HepG2 (cell line): ENCODE results near the gene SPNS2. TPM values are rescaled to one million over a fixed set of nuclear protein-coding genes. Genes with fewer than 3 reads are reported as not detected.

ENCODE experiments used
- ATAC-seq: fragments of 200-7000 bp; cut with Tn5 transposase; 3 replicates; pipeline ENCODE4 v1.9.1; 2020; ENCODE audit warnings: mild to moderate bottlenecking, moderate library complexity
- BruUV-seq: library from RNA; stranded (reverse); fragments of 400-500 nt; replicated peaks from 2 replicates; lab custom pipeline; 2021; lab: Mats Ljungman, UMichigan
- CTCF ChIA-PET: fragments of 300-600 bp; formaldehyde crosslinking; extraction: SDS; loops from one replicate; lab custom pipeline; 2021; ENCODE audit warnings: low total read pairs, inconsistent platforms, low intra/inter-chr PET ratio; lab: Yijun Ruan, JAX
- POLR2A ChIA-PET: fragments of 350-600 bp; sonication (Branson Sonifier 250); formaldehyde crosslinking; loops from one replicate; lab custom pipeline; 2020; ENCODE audit warnings: antibody characterized with exemption, inconsistent platforms; lab: Yijun Ruan, JAX
- DNase-seq: peaks from one replicate; pipeline ENCODE4 v3.0.0-alpha.2; 2015; ENCODE audit warnings: low spot score
- FAIRE-seq: peaks from 3 replicates; lab custom pipeline; 2011; peaks lifted over from hg19 to GRCh38; lab: Jason Lieb, UNC
- H2AFZ ChIP-seq: one replicate; pipeline ENCODE4 v1.6.1; 2011; ENCODE audit warnings: low read length, inconsistent platforms
- H3K27ac ChIP-seq: fragments of 300-600 bp; 3 replicates; pipeline ENCODE4 v1.8.0; 2011; ENCODE audit warnings: mixed run types, mild to moderate bottlenecking, mixed read lengths, low read length, inconsistent platforms; ENCODE audit not compliant: insufficient read depth; ENCODE audit errors: extremely low read length
- H3K27me3 ChIP-seq, 2 experiments: fragments of 200-600 bp in 1 of 2; 2 replicates in 1 of 2; 3 replicates in 1 of 2; pipeline versions ENCODE4 v1.6.0 to v1.8.0; 2011; ENCODE audit warnings: low read length in 2 of 2, mild to moderate bottlenecking in 2 of 2, moderate library complexity in 2 of 2, inconsistent platforms in 1 of 2; ENCODE audit not compliant: insufficient read depth in 2 of 2, control insufficient read depth in 1 of 2
- H3K36me3 ChIP-seq, 2 experiments: fragments of 200-600 bp in 1 of 2; replicated peaks in 1 of 2; 2 replicates in 1 of 2; 3 replicates in 1 of 2; pipeline versions ENCODE4 v1.5.1 to v1.8.0; 2011; ENCODE audit warnings: low read length in 2 of 2, inconsistent platforms in 1 of 2; ENCODE audit not compliant: insufficient read depth in 2 of 2, control insufficient read depth in 1 of 2
- H3K4me1 ChIP-seq: 2 replicates; pipeline ENCODE4 v1.5.1; 2012; ENCODE audit warnings: low read length, inconsistent platforms; ENCODE audit not compliant: insufficient read depth
- H3K4me2 ChIP-seq: 2 replicates; pipeline ENCODE4 v1.6.0; 2011; ENCODE audit warnings: low read depth, low read length, inconsistent platforms
- H3K4me3 ChIP-seq, 3 experiments: fragments of 200-600 bp in 1 of 3; sonication (generic), shearing (Covaris generic) in 1 of 3; replicated peaks in 1 of 3; 2 replicates each; pipeline ENCODE4 v1.5.1; 2011 to 2016; ENCODE audit warnings: low read length in 3 of 3, inconsistent platforms in 2 of 3, low read depth in 2 of 3, mild to moderate bottlenecking in 2 of 3, control low read depth in 1 of 3, mixed read lengths in 1 of 3; ENCODE audit not compliant: insufficient read depth in 1 of 3
- H3K79me2 ChIP-seq: one replicate; pipeline ENCODE4 v1.6.1; 2011; ENCODE audit warnings: low read length, inconsistent platforms; ENCODE audit not compliant: insufficient read depth
- H3K9ac ChIP-seq: 2 replicates; pipeline ENCODE4 v1.6.0; 2011; ENCODE audit warnings: mild to moderate bottlenecking, low read depth, low read length, inconsistent platforms; ENCODE audit not compliant: insufficient read depth
- H3K9me3 ChIP-seq: 2 replicates; pipeline ENCODE4 v1.5.1; 2012; ENCODE audit warnings: mild to moderate bottlenecking, low read length
- H4K20me1 ChIP-seq: 2 replicates; pipeline ENCODE4 v1.6.0; 2011; ENCODE audit warnings: inconsistent platforms, mild to moderate bottlenecking, low read length, moderate library complexity; ENCODE audit not compliant: insufficient read depth
- CEBPB ChIP-seq: IDR thresholded peaks from 2 replicates; pipeline ENCODE4 v1.6.1; 2011; ENCODE audit warnings: low read depth, low read length, improper control_type of control experiment, borderline replicate concordance
- WGBS: methylation state at CpG from one replicate; pipeline ENCODE4 v1.1.6; 2017; ENCODE audit warnings: low lambda C conversion rate; 5-methylcytosine and 5-hydroxymethylcytosine counted together
- in situ Hi-C: cut with HindIII; loops from 2 replicates; pipeline ENCODE4 v1.10.0; 2017; ENCODE audit warnings: low pct_unique_long_range_greater_than_20kb; ENCODE audit not compliant: extremely low pct_ligation_motif_present
- intact Hi-C: fragments of 100-400 bp; cut with micrococcal nuclease; formaldehyde crosslinking; loops from one replicate; pipeline ENCODE4 v1.10.0; 2022; ENCODE audit not compliant: unreplicated experiment
- polyA plus RNA-seq, 8 experiments: library from polyadenylated mRNA; depleted of rRNA in 3 of 8; stranded (reverse) in 7 of 8; unstranded in 1 of 8; fragments of >200 nt; fragmentation: Illumina TruSeq in 4 of 8; extraction: Trizol in 4 of 8; gene quantifications; 2 replicates each; pipeline versions ENCODE4 v1.2.1 to v1.2.3, GENCODE V29; 2011 to 2016; ENCODE audit warnings: low read depth in 4 of 8, missing spikeins in 1 of 8, mixed read lengths in 1 of 8; ENCODE audit not compliant: insufficient read depth in 1 of 8
- total RNA-seq, 5 experiments: library from RNA; depleted of rRNA; stranded (reverse); fragments of >200 nt; fragmentation: Illumina TruSeq; extraction: Trizol; gene quantifications; 2 replicates each; pipeline ENCODE4 v1.2.3, GENCODE V29; 2016; ENCODE audit warnings: low read depth in 1 of 5
- TF ChIP-seq, protein P1 (sequence below): sonication (generic); formaldehyde crosslinking; IDR thresholded peaks from 2 replicates; pipeline ENCODE4 v1.5.1; 2020; ENCODE audit warnings: mild to moderate bottlenecking, missing genetic modification reagents, moderate library complexity

The SPNS2 gene
- total and polyA plus RNA-seq, 2 of the 13 experiments (the other 11 are each of a cell fraction or from before 2014, with no cell fraction given): 0.01 TPM; not detected in 1

DNA sequence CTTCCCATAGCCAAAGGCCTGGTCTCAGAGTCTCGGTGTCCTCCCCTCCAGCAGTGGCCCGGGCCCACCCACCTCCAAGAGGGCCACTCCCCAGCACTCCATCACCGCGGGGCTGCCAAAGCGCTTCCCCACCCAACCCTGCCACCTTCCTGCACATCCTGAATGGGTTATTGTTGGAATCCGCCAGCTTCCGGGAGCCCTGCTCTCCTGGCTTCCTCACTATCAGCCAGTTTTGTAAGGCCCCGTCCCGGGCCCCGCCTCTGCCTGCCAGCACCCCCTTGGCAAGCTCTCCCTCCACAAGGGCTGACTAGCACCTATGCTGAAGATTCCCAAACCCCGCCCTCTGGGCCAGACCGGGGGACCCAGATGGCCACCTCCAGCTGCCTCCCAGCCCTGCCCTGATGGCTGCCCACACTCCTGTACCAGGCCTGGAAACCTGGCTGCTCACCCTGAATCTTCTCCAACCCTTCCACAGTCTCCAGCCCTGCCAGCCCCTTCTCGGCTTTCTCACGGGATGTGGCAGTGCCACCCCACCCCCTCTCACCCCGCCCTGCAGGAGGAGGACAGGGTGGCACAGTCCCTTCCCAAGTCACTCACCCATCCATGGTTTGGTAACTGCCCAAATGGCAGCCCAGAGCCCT lies 42.1 kb downstream of the SPNS2 start:
- Histone ChIP-seq H3K36me3 (peaks cover 34 to 62% of the 10 kb centered on the region in 2 experiments), H3K4me2 (no peak overlapping the region), H2AFZ (no peak overlapping the region), H3K4me1 (peaks cover 9% of the 10 kb centered on the region; the same call in 1 of the 2 replicates), H3K9ac (no peak overlapping the region), H3K9me3 (no peaks in the 10 kb centered on the region), H3K79me2 (no peaks in the 10 kb centered on the region), H4K20me1 (0 out of 2 replicates have a peak, but pooled peaks cover 2% of the 10 kb centered on the region), H3K27me3 (no peaks in the 10 kb centered on the region), H3K27ac (no peak overlapping the region), H3K4me3 (no peak overlapping the region)
- no peak for DNase-seq
- BruUV-seq: no TSS peak
- intact Hi-C loops (no loop called here), in situ Hi-C loops (no loop called here)
- ATAC-seq: no peak
- 93% methylated on average over 15 of the region's 15 CpGs for WGBS
- TF ChIP-seq, protein P1, sequence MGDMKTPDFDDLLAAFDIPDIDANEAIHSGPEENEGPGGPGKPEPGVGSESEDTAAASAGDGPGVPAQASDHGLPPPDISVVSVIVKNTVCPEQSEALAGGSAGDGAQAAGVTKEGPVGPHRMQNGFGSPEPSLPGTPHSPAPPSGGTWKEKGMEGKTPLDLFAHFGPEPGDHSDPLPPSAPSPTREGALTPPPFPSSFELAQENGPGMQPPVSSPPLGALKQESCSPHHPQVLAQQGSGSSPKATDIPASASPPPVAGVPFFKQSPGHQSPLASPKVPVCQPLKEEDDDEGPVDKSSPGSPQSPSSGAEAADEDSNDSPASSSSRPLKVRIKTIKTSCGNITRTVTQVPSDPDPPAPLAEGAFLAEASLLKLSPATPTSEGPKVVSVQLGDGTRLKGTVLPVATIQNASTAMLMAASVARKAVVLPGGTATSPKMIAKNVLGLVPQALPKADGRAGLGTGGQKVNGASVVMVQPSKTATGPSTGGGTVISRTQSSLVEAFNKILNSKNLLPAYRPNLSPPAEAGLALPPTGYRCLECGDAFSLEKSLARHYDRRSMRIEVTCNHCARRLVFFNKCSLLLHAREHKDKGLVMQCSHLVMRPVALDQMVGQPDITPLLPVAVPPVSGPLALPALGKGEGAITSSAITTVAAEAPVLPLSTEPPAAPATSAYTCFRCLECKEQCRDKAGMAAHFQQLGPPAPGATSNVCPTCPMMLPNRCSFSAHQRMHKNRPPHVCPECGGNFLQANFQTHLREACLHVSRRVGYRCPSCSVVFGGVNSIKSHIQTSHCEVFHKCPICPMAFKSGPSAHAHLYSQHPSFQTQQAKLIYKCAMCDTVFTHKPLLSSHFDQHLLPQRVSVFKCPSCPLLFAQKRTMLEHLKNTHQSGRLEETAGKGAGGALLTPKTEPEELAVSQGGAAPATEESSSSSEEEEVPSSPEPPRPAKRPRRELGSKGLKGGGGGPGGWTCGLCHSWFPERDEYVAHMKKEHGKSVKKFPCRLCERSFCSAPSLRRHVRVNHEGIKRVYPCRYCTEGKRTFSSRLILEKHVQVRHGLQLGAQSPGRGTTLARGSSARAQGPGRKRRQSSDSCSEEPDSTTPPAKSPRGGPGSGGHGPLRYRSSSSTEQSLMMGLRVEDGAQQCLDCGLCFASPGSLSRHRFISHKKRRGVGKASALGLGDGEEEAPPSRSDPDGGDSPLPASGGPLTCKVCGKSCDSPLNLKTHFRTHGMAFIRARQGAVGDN (CRISPR knock-in tag): 0 out of 2 replicates have a peak, but pooled peaks have one; percentile 9
- TF ChIP-seq CEBPB: no peak
- ChIA-PET CTCF (interaction anchor here (1.9 kb wide), 1 partner anchor 120 kb away, joined by 8 read pairs; no protein-coding TSS in a partner anchor), POLR2A (interaction anchor here (1.2 kb wide), 1 partner anchor 14 kb away, joined by 6 read pairs; the partner anchor contains the start of gene MYBBP1A)
- FAIRE-seq: no peak
